Measurements from ENCODE around the gene MEN1. TPM values are rescaled to one million over a fixed set of nuclear protein-coding genes. Genes with fewer than 3 reads are reported as not detected.

MEN1 gene
- polyA plus RNA-seq, 3 donors, result 9.4 to 26.2 (median 10.0) TPM

DNA sequence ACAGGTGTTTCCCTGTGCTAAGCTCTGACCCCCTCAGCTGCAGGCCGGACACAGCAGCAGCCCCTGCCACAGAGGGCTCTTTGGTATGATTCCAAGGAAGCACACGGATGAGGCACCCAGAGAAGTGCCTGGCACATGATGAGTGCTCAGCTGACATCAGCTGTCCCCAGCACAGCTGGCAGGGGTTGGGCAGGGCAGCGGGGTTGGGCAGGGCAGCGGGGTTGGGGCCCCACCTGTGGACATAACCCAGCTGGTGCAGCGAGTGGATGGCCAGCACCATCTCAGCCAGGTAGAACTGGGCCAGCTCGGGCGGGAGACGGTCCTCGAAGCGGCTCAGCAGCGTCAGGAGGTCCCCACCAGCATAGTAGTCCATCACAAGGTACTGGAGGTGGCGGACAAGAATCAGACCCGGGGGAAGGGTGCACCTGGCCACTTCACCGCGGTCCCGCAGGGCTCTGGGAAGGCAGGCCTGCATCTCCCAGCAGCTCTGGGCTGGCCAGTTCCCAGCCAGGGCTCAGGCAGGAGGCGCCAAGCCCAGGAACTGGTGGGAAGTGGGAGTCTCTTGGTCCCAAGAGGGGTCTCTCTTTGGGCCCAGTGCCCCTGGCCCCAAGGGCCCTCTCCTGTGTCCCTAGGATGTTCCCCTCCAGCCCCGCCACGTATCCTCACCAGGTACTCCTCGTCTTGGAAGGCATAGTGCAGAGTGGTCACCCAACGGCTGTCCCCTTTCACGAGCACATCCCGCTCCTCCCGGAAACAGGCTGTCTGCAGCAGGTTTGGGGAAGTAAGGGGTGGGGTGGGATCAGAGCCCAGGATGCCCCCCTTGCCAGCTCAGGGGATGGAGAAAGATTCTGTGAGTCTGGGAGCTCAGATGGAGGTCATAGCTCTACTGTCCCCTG is 29.8 kb upstream of the MEN1 start:
- 96% methylated on average over 19 of the region's 24 CpGs for WGBS (ENCODE audit: insufficient coverage)
- no peak overlapping the region for H3K27ac Mint-ChIP-seq

DNA sequence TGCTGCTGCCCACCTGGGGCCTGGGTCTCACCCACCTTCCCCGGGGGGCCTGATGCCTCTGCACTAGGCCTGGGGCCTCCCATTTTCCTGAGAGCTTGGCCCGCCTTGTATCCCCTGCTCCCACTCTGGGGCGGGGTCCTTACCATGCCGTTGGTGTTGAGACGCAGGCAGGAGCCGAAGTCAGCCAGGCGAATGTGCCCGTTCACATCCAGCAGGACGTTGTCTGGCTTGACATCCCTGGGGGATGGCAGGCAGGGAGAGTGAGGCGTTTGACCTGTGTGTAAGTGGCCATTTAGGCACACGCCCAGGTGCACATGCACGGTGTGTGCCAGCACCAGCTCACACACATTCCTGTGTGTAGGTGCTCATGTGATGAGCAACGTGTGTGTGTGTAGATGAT is 29.0 kb upstream of the MEN1 start:
- no peak for DNase-seq
- H3K4me1 Mint-ChIP-seq, result peaks cover 5% of the 10 kb centered on the region
- peaks cover 3 to 6% of the 10 kb centered on the region in 2 donors for H3K4me1 ChIP-seq (ENCODE audit: control insufficient read depth in 1 of 2, insufficient read depth in 2 of 2, low read length in 2 of 2)
- peaks cover 0 to 5% of the 10 kb centered on the region in 2 donors for H3K27me3 ChIP-seq (ENCODE audit: control insufficient read depth in 2 of 2, insufficient read depth in 2 of 2, low read length in 2 of 2)
- H3K36me3 ChIP-seq (replicated peaks in 1 of 2; ENCODE audit: control insufficient read depth in 1 of 2, insufficient read depth in 2 of 2, low read length in 2 of 2), result no peaks in the 10 kb centered on the region
- no peaks in the 10 kb centered on the region for H3K9me3 ChIP-seq (replicated peaks in 1 of 2; ENCODE audit: control insufficient read depth in 1 of 2, insufficient read depth in 1 of 2, low read length in 2 of 2)
- TF ChIP-seq, protein P1, sequence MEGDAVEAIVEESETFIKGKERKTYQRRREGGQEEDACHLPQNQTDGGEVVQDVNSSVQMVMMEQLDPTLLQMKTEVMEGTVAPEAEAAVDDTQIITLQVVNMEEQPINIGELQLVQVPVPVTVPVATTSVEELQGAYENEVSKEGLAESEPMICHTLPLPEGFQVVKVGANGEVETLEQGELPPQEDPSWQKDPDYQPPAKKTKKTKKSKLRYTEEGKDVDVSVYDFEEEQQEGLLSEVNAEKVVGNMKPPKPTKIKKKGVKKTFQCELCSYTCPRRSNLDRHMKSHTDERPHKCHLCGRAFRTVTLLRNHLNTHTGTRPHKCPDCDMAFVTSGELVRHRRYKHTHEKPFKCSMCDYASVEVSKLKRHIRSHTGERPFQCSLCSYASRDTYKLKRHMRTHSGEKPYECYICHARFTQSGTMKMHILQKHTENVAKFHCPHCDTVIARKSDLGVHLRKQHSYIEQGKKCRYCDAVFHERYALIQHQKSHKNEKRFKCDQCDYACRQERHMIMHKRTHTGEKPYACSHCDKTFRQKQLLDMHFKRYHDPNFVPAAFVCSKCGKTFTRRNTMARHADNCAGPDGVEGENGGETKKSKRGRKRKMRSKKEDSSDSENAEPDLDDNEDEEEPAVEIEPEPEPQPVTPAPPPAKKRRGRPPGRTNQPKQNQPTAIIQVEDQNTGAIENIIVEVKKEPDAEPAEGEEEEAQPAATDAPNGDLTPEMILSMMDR (IDR thresholded peaks at IDR 0.05), result no peak
- no peak overlapping the region for H2AFZ ChIP-seq (ENCODE audit: insufficient read depth, low read depth, low read length, poor library complexity, severe bottlenecking)
- intact Hi-C loops (cut with micrococcal nuclease), result no loop called here
- no peak overlapping the region for H3K9ac ChIP-seq (ENCODE audit: insufficient read depth, low read length, poor library complexity, severe bottlenecking)
- H3K27me3 Mint-ChIP-seq (ENCODE audit: low read depth in 3 of 3), result peaks cover 6 to 11% (median 10%) of the 10 kb centered on the region in 3 donors
- peak overlapping the region in 1 of 7 donors; percentile 31 for H3K27ac Mint-ChIP-seq
- no peak overlapping the region for H3K4me3 ChIP-seq (replicated peaks in 1 of 3; ENCODE audit: low read depth in 2 of 3, low read length in 3 of 3)
- H3K4me2 ChIP-seq (replicated peaks; ENCODE audit: extremely low read depth, low read length, poor library complexity, severe bottlenecking), result no peak overlapping the region
- H3K36me3 Mint-ChIP-seq, result peaks cover 0 to 2% of the 10 kb centered on the region in 2 donors
- no peaks in the 10 kb centered on the region for H3K79me2 ChIP-seq (ENCODE audit: insufficient read depth, low read length)
- H3K9me3 Mint-ChIP-seq, result peaks cover 0 to 2% (median 0%) of the 10 kb centered on the region in 7 donors
- no peak overlapping the region for H3K27ac ChIP-seq (ENCODE audit: low read depth in 1 of 2, low read length in 2 of 2)
- no peaks in the 10 kb centered on the region for H4K20me1 ChIP-seq (ENCODE audit: insufficient read depth, low read length)
- WGBS (ENCODE audit: insufficient coverage), result 96% methylated on average over 12 of the region's 13 CpGs
- H3K4me3 Mint-ChIP-seq, result no peak overlapping the region

More for the DNA sequence above, 29.8 kb upstream of the MEN1 start:
- H3K27me3 Mint-ChIP-seq (ENCODE audit: low read depth in 3 of 3), result peaks cover 6 to 15% (median 12%) of the 10 kb centered on the region in 3 donors
- H3K9me3 ChIP-seq (replicated peaks in 1 of 2; ENCODE audit: control insufficient read depth in 1 of 2, insufficient read depth in 1 of 2, low read length in 2 of 2), result no peaks in the 10 kb centered on the region
- H3K36me3 ChIP-seq (replicated peaks in 1 of 2; ENCODE audit: control insufficient read depth in 1 of 2, insufficient read depth in 2 of 2, low read length in 2 of 2), result no peaks in the 10 kb centered on the region
- no peak overlapping the region for H3K9ac ChIP-seq (ENCODE audit: insufficient read depth, low read length, poor library complexity, severe bottlenecking)
- H2AFZ ChIP-seq (ENCODE audit: insufficient read depth, low read depth, low read length, poor library complexity, severe bottlenecking), result no peak overlapping the region
- no peak overlapping the region for H3K4me2 ChIP-seq (replicated peaks; ENCODE audit: extremely low read depth, low read length, poor library complexity, severe bottlenecking)
- H3K4me3 Mint-ChIP-seq, result no peak overlapping the region
- no peaks in the 10 kb centered on the region for H3K79me2 ChIP-seq (ENCODE audit: insufficient read depth, low read length)
- TF ChIP-seq, protein P1 (IDR thresholded peaks at IDR 0.05), result no peak
- peaks cover 0 to 9% of the 10 kb centered on the region in 2 donors for H3K27me3 ChIP-seq (ENCODE audit: control insufficient read depth in 2 of 2, insufficient read depth in 2 of 2, low read length in 2 of 2)
- H3K9me3 Mint-ChIP-seq, result peaks cover 0 to 2% (median 0%) of the 10 kb centered on the region in 7 donors
- peaks cover 9 to 14% of the 10 kb centered on the region in 2 donors for H3K4me1 ChIP-seq (ENCODE audit: control insufficient read depth in 1 of 2, insufficient read depth in 2 of 2, low read length in 2 of 2)
- intact Hi-C loops (cut with micrococcal nuclease), result loop anchor here in 1 of 2 donors (10.0 kb wide), 2 partner anchors 55 to 175 kb away; partner anchors contain the start of gene ARL2
- no peak for DNase-seq
- H3K4me1 Mint-ChIP-seq, result peaks cover 7% of the 10 kb centered on the region
- no peaks in the 10 kb centered on the region for H4K20me1 ChIP-seq (ENCODE audit: insufficient read depth, low read length)
- no peak overlapping the region for H3K4me3 ChIP-seq (replicated peaks in 1 of 3; ENCODE audit: low read depth in 2 of 3, low read length in 3 of 3)
- peaks cover 0 to 2% of the 10 kb centered on the region in 2 donors for H3K36me3 Mint-ChIP-seq
- no peak overlapping the region for H3K27ac ChIP-seq (ENCODE audit: low read depth in 1 of 2, low read length in 2 of 2)
